Stimulated activated CD4-positive, alpha-beta T cell treated with anti-CD3 and anti-CD28 coated beads, Interleukin-15, amount 100 ng/mL, for 1 hour (primary cell): ENCODE results near the gene C1orf52.
"Not testable (repeated sequence)": the region's sequence is repeated elsewhere in the genome, so short reads cannot be mapped to it uniquely, and the experiment has no call there.

Experiments used
- DNase-seq, 2 donors: peaks; one replicate each; pipeline ENCODE4 v3.0.0-alpha.2; 2020; ENCODE audit warnings: low read depth in 1 of 2, low spot score in 1 of 2

Gene C1orf52

GRCh38 chr1:85278853-85279314 lies 19.4 kb upstream of the C1orf52 start:
- peak in 1 of 2 donors; percentile 5 for DNase-seq

DNA sequence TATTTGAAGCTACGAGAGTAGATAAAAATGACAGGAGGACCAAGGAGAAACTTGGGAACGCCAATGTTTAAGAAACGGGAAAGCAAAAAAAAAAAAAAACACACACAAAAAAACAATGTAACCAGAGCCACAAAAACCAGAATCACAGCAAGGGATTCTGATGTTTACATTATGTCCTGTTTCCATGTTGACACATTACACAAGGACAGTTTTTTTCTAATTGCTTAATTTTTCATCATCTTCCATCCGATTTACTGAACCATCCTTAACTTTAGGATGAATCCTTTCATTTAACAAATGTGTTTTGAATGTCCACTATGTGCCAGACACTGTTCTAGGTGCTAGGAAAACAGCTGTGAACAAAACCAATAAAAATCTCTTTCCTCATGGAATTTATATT lies 18.3 kb upstream of the C1orf52 start:
- no peak for DNase-seq

DNA sequence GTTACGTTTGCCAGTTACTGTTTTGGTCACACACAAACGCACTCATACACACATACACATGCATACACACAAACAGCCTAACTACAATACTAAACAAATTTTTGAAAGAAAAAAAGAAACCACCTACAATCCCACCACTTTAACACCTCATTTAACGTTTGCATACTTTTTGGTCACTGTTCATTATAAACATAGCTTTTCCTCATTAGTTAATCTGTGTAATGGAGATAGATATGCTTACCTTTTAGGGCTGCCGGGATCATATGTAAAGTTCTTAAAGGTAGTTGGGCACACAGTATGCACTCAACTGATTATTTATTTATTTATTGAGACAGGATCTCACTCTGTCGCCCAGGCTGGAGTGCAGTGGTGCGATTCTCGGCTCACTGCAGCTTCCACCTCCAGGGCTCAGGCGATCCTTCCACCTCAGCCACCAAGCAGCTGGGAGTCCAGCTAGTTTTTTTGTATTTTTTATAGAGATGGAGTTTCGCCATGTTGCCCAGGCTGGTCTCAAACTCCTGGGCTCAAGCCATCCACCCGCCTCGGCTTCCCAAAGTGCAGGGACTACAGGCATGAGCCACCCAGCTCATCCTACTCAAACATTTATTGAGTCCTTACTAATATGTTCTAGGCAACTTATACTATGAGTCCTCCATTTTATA lies 17.6 kb upstream of the C1orf52 start:
- no peak for DNase-seq

- DNase-seq = peak; percentile 95 to 96
Measured at GRCh38 chr1:85276215-85276977, 16.9 kb upstream of the C1orf52 start, which contains the start of gene BCL10. BCL10 (minus strand) TSS chr1:85276632; CDS start chr1:85276352, 280 bp downstream.

GRCh38 chr1:85275701-85276214 lies 16.3 kb upstream of the C1orf52 start:
- DNase-seq = no peak

DNA sequence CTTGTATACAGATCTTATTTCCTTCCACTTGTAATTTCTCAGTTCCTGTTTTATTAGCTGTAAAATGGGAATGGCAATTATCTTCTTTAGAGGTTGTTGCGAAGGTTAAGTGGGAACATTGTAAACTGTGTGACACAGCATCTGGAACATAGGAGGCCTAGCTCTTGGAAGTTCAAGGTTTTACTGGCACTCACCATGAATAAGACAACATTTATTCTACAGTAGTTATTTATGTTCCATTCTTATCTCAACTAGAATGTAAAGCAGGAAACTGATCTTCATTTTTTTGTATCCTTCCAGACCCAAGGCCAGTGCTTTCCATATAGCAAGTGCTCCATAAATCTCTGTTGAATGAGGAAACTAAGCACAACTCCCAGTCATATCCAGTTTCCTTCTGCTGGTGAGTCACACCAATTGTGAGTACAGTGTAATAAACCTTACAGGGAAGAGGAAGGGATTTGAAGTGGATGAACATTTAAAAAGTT lies 15.5 kb upstream of the C1orf52 start:
- no peak for DNase-seq

- no peak for DNase-seq
Measured at GRCh38 chr1:85273397-85273796, 13.9 kb upstream of the C1orf52 start.

GRCh38 chr1:85268801-85269585 lies 9.5 kb upstream of the C1orf52 start:
- no peak for DNase-seq

DNA sequence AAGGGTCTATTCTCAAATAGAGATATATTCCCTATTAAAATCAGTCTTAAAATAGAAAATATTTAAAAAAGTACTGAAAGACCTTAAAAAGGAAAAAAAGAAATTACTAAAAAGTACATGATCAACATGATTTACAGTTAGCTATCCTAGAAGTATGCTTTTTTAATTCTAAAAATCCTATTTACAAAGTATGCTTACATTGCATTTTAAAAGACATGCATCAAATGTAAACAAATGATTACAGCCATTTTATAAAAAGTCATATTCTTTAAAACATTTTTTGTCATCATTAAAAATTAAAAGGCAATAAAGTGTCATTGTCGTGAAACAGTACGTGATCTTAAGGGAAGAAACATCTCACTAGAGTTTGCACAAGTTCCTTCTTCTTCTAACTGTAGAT lies 7.9 kb upstream of the C1orf52 start:
- DNase-seq = no peak

DNA sequence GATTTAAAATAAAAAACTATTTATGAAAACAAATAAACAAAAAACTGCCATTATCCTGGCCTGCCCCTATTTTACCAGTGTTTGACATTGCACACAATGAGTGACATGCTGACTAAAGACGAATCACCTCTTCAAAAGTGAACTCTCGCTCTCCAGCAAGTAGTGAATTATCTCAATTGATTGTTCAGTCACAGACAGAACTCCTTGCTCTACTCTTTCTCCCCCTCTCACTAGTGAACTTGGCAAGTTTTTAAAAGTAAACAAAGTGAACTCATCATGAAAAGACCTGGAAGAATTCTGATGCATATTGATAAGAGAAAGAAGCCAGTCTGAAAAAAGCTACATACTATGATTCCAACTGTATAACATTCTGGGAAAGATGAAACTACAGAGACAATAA lies 4.7 kb upstream of the C1orf52 start:
- no peak for DNase-seq

DNA sequence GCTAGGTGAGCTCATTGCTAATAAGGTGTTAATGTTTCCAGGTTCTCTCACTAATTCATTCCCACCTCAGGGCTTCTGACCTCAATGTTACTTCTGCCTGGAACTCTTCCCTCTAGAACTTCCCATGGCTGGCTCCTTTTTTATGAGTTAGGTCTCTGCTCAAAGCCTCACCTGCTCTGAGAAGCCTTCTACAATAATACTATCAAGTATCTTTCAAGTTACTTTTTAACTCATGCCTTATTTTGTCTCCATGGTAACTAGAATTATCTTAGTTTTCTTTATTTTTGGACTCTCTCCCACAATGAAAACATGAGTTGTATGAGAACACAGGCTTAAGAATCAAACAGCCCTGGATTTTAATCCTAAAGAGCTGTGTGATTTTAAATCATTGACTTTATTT lies 3.5 kb upstream of the C1orf52 start:
- DNase-seq = no peak

GRCh38 chr1:85259912-85260274 lies 431 bp upstream of the C1orf52 start:
- DNase-seq = no peak

DNA sequence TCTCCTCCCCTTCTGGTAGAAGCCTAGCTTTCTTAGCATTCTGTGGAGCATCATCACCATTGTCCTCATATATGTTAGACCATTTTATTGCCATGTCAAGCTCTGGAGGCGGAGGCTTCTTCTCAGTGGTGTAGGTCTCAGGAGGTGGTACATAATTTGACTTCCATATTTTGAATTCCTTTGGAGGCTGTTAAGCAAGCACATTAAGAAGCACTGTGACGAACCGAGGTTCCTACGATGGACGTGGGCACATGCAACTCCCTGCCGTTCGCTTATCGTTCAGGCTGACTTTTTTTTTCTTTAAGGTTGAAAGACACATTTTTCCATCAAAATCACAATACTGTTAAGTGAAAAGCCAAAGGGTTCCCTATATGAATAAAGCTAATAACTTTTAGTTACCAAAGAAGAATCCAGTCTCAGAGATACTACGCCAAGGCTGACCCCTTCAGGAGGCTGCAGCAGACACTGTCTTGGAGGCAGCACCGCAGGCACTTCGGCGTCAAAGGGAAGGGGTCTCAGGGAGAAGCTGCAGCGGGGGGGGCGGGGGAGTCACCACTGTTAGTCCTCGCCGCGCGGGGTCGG lies 835 bp downstream of the C1orf52 start:
- no peak for DNase-seq

- not testable (repeated sequence) for DNase-seq
Measured at GRCh38 chr1:85249042-85249441, 10.4 kb downstream of the C1orf52 start.

DNA sequence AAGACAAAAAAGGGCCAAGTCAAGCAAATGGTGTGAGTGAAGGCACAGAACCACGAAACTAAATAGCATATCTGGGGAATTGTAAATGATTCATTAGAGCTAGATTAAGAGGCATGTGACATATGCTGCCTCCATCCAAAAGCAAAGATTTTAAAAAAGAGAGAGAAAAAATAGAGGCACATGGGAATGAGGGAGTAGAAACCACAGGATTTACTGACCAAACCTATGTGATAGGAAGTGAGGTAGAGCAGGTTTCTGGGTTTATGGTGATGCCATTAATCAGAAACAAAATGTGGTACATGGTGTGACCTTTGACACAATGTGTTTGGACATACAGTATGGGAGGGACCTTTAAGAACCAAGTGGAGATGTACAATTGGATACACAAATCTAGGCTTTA lies 13.6 kb downstream of the C1orf52 start:
- no peak for DNase-seq

GRCh38 chr1:85245456-85245855 lies 14.0 kb downstream of the C1orf52 start:
- DNase-seq = no peak

GRCh38 chr1:85244271-85245061 lies 15.0 kb downstream of the C1orf52 start:
- no peak for DNase-seq

GRCh38 chr1:85243372-85243771 lies 16.1 kb downstream of the C1orf52 start:
- no peak for DNase-seq

DNA sequence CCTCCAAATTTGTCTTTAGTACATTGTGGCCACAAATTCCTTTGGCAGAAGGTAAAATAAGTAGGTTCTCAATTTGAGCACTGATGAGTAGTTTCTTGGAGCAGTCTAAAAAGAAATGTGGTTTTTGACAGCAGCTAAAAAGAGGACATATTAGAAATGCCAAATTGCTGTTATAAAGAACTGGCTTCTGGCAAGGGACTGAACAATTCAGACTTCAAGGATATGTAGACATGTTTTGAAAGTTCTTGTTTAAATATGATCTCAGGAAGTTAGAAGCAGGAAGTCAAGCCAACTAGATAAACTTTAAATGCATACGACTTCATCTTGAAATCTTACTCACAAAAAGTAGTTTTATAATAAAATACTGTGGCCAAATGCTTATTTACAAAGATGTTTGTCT lies 18.8 kb downstream of the C1orf52 start:
- no peak for DNase-seq

DNA sequence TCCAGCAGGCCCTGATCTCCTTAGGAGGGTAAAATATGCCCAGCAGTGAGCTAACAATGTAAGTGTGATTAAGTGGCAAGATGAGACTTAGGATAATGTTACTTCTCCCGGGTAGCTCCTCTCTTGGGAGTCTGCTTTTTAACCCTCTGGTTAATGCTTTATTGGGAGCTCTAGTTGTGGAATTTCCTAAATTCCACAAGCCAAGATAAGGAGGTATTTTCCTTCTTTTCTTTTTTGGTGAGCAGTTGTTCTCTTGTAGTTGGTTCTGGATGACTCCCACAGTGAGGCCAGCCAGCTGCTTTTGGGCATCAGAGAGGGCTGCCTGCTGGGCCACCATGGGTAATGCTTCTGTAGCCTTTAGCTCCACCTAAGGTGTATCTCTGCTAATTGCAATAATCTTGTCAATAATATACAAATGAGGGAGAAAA lies 19.3 kb downstream of the C1orf52 start:
- no peak for DNase-seq
